Uterus (tissue), 2 donors: ENCODE measurements around the gene ZBTB7C.

Source experiments
- POLR2A ChIP-seq, 2 donors: fragments of 450-650 bp; IDR thresholded peaks; one replicate each; pipeline ENCODE4 v1.6.1; 2016; ENCODE audit warnings: antibody characterized with exemption in 2 of 2, mild to moderate bottlenecking in 1 of 2, moderate library complexity in 1 of 2
- TF ChIP-seq, protein P1 (sequence below), 4 experiments: fragments of 200-600 bp in 2 of 4; fragments of 450-650 bp in 2 of 4; sonication (generic) in 2 of 4; IDR thresholded peaks; one replicate each; pipeline ENCODE4 v1.5.1; 2016 to 2019; ENCODE audit warnings: antibody characterized with exemption in 4 of 4, mild to moderate bottlenecking in 2 of 4, moderate library complexity in 1 of 4

DNA sequence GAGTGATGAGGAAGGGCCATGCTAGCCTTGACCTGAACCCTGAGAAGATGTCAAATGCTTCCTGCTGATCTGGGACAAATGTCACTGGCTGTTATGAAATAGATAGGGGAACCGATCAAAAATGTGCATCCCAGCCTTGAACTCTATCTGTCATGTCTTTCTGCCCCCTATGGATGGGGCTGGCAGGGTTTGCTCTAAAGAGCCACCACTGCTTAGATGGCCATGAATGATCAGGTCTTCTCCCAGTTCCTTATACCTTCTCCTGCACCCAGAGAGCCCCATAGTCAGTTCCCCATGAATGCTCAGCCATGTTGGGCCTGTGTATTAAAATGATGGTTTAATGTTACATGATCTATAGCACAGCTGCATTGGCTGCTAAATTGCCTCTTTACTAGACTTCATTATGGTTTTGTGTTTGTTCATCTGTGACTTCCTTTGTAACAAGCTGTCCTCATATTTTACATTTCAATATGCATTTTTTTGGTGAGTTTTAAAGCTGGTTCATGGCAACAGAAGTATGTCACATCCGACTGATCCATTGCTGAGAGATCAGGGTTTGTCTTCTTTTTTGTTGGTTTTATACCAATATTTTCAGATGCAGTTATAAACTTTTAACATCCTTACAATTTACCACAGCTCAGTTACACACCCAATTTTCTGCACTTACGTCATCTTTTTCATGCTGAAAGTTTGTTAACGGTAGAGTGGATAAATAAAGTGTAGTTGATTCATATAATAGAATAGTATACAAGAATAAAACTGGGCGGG, 422.4 kb downstream of the ZBTB7C start:
- TF ChIP-seq POLR2A (IDR thresholded peaks at IDR 0.05), result no peak
- TF ChIP-seq, protein P1, sequence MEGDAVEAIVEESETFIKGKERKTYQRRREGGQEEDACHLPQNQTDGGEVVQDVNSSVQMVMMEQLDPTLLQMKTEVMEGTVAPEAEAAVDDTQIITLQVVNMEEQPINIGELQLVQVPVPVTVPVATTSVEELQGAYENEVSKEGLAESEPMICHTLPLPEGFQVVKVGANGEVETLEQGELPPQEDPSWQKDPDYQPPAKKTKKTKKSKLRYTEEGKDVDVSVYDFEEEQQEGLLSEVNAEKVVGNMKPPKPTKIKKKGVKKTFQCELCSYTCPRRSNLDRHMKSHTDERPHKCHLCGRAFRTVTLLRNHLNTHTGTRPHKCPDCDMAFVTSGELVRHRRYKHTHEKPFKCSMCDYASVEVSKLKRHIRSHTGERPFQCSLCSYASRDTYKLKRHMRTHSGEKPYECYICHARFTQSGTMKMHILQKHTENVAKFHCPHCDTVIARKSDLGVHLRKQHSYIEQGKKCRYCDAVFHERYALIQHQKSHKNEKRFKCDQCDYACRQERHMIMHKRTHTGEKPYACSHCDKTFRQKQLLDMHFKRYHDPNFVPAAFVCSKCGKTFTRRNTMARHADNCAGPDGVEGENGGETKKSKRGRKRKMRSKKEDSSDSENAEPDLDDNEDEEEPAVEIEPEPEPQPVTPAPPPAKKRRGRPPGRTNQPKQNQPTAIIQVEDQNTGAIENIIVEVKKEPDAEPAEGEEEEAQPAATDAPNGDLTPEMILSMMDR (IDR thresholded peaks at IDR 0.05), result no peak
